Left lobe of liver (tissue), 2 donors: ENCODE data around the gene BCL11A. TPM values are rescaled to one million over a fixed set of nuclear protein-coding genes. Genes with fewer than 3 reads are reported as not detected.

Source experiments
- ATAC-seq: fragments of 200-7000 bp; cut with Tn5 transposase; one replicate; pipeline ENCODE4 v1.9.1; 2020; ENCODE audit warnings: mild to moderate bottlenecking, moderate library complexity
- DNase-seq: peaks from one replicate; pipeline ENCODE4 v3.0.0-alpha.2; 2020; ENCODE audit warnings: low spot score
- total RNA-seq: library from RNA; stranded (reverse); gene quantifications from one replicate; pipeline ENCODE4 v1.2.1, GENCODE V29; 2021
- donor health status: DM: no; HTN: no; CAD: no; lungs with moderate emphysema.
- donor health status: DM: no; HTN: yes; CAD: no.

Gene BCL11A
- total RNA-seq, 1 donor from 2014 or later, result 0.50 TPM

DNA sequence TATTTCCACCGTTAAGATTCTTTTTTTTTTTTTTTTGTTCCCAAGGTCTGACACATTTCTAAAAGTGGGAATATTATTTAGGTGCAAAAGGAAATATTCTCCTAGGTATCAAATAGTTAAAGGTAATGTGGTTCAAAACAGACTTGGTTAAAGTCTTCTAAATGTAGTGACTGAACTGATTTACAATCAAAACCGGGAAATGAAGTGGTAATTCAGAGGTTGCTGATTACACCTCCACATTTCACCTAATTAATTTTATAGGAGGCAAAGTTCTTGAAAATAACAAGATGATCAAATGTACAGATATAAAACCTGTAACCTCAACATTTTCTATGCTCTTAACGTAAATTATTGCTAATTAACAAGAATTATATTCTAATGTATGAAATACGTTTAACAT, 5.1 kb downstream of the BCL11A start:
- no peak for DNase-seq

DNA sequence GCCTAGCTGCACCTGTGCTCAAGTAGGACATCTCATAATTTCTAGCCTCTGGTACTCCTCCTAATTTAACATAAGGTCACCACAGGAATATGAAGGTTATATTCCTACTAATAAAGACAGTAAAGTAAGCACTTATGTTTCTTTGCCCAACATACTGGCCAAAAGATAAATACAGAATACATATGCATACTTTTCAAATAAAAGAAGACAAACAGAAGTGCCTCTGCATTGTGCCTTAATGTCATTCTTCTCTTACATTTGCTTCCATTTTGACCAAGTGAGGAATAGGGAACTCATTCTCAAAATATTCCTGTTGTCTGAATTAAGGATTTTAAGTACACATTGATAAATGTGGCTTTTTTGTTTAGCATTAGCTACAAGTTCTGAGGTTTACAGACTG, 5.6 kb downstream of the BCL11A start:
- DNase-seq (no peak), ATAC-seq (no peak)

More for the DNA sequence above, 5.1 kb downstream of the BCL11A start:
- no peak for ATAC-seq

DNA sequence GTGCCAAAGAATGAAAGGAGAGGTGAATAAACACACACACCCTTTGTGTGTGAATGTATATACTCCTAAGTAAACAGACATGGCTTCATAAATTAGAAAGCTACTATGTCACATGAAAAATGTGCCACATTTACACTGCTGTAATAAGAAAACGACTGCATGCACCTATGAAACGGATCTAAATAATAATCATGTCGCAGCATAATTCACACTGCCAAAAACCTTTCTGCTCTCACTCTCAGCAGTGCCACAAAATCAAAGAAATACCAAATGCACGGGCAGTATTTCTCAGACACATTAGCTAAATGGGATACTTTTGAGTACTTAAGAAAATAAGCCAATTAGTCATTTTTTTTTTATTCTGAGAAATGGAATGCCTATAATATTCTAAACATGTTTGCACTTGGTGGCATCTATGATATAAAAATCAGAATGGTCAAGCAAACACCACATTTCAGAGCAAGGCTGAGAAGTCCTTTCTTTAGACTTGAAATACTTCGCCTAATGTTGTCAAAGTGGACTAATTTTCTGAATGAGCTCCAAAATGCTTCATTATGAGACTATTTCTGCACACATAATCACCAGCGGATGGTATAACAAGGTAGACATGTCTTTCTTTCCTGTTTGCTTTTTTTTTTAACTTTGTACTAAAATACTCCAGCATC, 6.6 kb downstream of the BCL11A start:
- DNase-seq (no peak), ATAC-seq (no peak)

DNA sequence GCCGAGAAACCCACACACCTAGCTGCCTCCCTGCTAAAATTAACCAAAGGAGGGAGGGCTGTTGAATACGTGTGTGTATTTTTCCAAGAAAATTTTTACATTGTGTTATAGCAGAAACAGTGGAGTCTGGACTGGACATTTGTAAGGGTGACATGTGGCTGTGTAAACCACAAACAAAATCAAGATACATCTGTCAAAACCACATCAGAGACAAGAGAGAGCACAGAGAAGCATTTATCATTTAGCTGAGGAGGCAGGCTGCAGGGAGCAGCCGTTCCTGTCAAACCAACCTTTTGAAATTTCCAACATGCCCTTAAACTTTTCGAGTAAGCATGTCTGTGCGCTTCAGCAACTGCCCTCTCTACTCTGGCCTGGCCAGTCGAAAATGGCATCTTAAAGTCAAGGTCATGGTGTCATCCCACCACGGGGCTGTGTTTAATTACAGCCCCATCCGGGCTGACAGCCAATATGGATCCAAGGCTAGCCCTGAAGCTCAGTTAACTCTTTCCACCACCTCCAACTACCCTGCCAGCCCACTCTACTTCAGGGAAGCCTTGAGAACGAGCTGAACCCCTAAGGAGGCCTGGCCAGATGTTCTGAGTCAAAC, 8.4 kb downstream of the BCL11A start:
- no peak for DNase-seq
- ATAC-seq, result no peak

DNA sequence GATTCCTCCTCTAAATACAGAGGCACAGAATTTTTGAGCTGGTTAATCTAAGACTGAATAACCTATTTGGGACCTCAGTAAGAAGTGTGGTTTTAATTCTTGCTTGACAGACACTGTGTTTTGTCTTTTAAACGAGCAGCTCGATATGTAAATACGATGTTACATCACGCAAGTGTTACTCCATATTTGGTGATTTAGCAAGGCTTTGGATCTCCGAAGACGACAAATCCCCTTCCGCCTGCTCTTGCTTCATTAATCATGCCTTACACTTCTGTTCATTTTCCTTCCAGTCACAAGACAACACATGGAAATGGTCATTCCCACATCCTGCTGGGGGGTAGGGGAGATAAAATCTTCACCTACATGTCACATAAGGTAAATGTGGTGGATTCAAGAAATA, 9.4 kb downstream of the BCL11A start:
- no peak for ATAC-seq
- no peak for DNase-seq

DNA sequence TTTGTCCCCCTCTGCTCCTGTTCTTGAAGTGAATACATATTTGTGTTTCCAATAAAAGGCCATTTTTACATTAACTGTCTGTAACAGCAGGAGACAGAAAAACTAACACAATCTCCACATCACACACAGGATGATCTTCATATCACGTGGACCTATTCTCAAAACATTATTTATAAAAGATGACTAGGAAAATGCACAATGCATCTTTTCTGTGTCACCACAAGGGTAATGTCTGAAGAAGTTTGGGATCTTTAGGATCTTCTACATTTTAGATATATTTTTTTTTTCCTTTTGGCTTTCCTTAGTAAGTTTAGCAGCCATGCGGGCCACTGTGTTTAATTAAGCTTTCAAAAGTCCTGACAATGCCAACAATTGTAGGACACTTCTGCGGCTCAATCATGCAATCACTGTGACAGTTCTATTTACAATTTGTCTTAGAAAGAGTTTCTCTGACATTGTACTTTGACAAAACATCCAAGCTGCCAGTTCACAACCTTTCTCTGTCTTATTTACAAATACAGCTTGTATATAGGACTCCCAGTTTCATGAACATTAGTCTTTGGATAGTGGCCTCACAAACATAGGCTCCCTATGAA, 12.3 kb downstream of the BCL11A start:
- no peak for DNase-seq

DNA sequence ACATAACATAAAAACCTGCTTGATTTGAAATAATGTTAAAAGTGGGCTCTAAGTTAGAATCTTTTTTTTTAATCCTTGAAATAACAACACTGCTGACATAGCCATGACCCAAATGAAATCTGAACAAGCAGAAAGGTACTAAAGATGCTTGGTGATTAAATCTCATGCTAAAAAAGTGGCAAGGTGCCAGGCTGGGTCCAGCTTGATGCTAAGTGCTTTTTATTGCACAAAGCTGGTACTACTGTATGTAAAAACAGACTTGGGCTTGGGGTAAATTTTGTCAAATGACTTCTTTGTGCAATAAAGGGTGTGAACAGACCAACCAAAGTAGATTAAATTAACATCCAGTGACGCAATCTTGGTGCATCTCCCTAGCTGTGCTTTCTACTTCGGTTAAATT, 13.4 kb downstream of the BCL11A start:
- DNase-seq (no peak), ATAC-seq (no peak)

More for the DNA sequence above, 12.3 kb downstream of the BCL11A start:
- no peak for ATAC-seq

DNA sequence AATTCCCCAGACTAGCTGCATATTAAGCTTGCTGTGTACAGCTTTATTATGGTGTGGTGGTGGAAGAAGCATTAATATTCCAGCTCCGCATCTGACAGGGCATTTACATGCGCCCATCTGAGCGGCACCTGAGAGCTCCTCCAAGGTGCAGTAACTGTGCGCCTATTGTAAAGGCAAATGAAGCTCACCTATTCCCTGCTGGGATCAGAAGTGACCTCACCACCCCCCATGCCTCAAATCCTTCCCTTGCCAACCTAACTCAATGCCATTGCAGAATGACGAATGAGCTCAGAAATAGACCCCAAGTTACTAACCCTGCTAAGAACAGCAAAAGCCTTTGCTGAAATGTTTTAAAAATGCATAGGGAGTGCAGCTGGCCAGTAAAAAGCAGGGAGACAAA, 14.3 kb downstream of the BCL11A start:
- ATAC-seq (no peak), DNase-seq (no peak)

DNA sequence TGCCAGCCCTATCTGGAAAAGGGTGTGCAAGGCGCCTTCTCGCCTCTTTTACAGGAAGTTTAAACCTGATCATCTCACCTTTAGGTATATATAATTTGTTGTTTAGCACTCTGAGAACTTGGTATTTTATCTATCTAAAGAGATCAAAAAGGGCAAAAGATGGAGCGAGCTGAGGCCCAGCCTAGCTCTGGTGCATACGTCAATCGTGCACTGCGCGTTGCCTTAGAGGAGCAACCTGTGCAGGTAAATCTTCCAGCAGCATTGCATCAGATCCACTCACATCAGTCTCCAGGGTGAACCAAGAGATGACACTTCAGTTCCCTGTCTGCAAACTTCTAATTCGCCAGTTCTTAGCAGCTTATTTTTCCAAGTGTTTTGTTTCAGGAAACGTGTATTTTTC, 15.4 kb downstream of the BCL11A start:
- DNase-seq (no peak), ATAC-seq (no peak)

DNA sequence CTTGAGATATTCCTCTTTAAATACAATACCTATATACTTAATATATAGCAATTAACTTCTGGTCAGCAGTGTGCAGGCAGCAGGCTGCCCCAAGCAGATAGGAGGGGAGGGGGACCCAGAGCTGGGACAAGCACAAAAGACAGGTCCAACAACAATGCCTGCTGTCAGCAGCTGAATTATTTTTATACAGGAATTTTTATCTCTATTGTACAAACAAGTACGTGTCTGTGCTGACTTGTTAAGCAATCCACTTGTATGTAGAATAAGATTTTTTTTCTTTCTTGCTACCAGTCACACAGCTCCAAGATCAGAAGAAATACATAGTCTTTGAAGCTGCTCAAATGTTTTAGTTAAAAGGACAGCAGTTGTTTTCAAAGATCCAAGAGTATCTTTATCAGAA, 16.7 kb downstream of the BCL11A start:
- ATAC-seq (no peak), DNase-seq (no peak)

DNA sequence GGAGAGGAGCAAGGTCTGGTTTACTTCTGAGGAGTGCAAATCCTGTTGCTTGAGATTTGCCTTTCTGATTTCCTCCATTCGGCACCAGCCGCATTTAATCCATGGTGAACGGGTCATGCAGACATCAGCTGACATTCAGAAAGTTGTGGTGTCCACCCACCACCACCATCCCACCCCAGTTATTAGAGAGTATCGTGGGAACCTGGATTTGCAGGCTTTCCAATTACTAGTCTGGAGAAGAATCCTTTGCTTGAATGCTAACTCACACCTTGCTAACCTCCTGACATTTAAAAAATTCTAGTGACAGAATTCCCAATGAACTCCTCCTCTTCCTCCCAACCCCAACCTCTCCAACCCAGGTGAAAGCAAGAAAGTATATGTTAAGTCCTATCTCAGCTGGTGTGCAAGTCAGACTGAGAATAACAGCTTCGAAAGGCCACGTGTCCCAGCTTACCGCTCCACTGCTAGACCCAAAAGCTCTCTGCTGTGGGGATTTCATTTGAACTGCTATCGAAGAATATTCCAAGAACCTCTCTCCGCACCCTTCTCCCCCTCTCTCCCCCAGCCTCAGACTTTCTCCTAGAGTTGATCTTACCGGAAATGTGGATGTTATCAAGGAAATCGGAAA, 17.7 kb downstream of the BCL11A start:
- DNase-seq (no peak), ATAC-seq (no peak)

DNA sequence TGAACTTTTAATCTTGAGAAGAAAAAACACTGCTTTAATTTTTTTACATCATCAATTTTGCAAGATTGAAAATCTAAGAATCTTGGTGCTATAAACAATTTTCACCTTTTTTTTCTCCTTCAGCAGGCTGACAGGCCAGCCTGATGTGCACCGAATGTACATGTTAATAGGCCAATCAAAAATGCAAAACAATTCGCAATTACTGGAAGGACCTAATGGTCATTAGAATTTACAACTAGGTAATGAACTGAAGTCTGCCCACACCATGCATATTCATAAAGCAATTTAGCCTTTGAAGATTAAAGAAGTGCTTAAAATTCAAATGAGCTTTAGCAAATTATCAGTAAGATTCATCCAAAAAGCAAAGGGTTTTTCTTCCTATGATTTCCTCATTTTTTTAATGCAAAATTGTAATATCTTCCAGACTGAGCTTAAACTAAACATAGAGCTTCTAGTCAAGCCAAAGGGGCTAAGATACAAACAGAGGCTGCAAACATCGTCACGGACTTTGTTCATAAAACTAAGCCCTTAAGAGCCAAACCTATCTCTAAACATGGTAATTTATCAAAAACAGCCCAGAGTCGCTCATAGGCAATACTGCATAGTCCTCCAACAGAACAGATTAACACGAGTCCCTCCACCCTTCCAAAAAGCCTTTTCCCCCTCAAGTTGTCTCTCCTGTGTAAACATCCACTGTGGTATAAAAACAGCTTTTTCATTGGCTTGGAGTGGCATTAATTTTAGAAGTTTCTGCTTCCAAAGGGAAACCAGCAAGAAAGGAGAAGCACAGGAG, 18.4 kb downstream of the BCL11A start:
- no peak for DNase-seq

DNA sequence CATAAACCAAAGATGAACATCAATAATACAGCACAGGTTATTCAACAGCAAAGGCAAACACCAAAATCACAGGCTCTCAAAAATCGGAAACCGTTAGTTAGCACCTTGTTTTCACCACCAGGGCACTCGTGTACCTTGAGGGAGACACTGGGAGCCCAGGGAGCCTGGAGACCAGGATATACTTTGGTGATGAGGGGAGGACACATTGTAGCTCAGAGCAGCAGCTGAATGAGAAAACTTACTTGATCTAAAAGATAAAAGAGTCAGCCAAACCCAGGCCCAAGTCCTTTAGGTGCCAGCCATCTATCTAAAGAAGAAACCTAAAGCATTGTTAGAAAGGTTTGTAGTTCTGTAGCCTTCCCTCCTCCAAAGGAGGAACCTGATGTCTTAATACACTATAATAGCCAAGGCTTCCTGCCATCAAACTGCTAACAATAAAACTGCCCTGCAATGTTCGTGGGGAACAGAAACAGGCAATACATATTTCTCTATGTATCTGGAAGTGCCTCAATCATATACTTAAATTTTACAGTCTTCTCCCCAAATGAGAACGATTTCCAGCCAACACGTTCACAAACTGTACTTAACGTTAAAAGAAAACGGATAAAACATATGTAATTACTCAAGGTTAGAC, 19.3 kb downstream of the BCL11A start:
- DNase-seq, result no peak
- no peak for ATAC-seq

More for the DNA sequence above, 18.4 kb downstream of the BCL11A start:
- no peak for ATAC-seq

DNA sequence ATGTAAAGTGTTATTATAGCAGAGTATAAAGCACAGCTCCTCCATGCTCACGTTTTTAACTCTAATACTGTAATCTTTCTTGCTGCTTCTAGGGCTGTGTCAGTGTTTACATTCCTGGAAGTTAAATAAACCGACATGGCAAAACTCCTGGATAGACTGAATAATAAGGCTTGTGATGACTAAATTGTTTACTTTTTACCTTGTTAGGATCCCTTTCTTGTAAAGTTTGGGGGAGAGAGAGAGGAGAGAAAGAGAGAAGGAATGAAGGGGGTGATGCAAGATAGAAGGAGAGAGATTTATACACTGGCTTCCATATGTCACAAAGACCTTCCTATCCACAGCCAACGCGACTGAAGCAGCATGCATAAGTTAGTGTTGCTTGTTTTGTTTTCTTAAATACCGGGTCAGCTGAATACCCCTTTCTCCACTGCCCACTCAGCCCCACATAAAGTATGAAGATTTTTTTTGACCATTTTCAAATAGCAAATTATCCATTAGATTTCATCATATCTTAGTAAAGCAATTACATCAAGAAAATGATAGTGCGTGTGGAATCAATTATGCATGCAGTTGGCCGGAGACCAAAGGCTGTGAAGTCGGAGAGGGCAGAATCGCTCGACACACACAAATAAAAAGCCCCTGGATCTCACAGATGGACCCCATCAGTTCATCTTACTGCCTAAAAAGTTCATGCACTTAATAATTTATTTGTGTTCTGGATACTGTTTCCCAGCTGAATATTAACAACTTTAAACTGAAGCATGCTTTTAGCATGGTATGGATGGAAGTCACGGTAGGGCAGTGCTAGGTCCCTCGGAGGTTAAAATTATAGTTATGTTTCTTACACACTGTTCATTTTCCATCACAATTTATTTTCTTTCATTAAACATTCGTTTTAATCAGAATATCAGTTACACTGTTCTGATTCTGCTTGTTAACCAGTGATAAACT, 20.1 kb downstream of the BCL11A start:
- ATAC-seq (no peak), DNase-seq (no peak)

DNA sequence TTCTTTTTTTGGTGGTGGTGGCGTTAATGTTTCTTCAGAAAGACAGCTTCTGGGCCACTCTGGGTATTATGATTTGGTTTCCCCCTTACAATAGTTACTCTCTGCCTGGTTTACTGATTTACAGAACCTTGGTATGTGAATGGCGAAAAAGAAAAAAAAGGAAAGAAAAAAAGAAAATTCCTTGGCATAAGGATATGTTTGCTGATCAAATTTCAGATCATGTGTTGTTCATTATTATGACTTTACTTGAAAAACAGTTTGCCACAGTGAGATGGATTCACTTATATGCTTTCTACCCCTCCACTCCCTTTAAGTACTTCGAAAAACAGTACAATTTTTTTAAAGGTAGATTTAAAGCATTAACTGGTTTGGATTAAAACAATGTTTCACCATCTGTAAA, 21.0 kb downstream of the BCL11A start:
- ATAC-seq (no peak), DNase-seq (no peak)

DNA sequence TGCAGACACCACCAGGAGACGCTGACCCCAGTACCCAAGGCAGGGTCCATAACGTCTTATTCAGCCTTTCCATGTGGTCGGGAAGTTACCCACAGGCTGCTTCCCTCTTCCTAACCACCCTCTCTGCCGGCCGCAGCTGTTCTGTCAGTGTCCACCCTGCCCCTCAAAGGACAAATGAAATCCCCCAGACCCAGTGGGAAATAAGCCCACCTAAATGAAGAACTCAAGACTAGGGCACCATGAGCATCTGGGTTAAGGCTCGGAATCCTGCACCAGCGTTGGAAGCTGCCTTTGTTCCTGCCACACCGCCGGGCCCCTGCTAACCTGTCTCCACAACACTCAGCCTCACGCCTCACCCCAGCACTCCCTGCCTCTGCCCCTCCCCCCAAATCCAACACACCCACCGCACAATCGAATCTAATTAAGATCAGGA, 21.7 kb downstream of the BCL11A start:
- DNase-seq, result no peak
- ATAC-seq, result no peak

DNA sequence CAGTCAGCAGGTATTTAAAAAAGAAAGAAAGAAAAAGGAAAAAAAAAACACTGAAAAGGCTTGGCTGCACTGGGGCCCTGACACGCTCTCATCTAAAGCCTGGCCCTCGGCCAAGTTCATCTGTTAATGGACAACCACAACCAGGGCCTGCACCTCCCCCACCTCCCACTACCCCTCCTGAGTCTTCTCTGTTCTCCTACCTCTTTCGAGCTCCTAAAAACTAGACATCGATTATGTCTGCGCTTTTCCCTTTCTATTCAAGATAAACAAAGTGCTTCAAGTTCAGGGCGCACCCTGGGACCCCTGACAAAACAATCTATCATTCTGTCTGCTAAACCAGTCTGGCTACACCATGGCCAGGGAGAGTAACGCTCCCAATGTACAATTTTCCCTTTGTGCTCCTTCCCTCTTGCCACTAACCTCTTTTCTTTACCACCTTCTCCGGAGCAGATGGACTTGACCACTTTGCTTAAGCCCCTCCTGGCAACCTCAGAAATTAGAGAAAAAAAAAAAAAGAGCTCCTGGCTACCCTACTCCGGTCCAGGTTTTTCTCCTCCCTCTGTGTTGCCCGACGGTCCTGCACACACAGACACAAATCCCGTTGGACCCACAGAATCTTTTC, 22.7 kb downstream of the BCL11A start:
- DNase-seq (peak; percentile 88), ATAC-seq (peak; percentile 98)

DNA sequence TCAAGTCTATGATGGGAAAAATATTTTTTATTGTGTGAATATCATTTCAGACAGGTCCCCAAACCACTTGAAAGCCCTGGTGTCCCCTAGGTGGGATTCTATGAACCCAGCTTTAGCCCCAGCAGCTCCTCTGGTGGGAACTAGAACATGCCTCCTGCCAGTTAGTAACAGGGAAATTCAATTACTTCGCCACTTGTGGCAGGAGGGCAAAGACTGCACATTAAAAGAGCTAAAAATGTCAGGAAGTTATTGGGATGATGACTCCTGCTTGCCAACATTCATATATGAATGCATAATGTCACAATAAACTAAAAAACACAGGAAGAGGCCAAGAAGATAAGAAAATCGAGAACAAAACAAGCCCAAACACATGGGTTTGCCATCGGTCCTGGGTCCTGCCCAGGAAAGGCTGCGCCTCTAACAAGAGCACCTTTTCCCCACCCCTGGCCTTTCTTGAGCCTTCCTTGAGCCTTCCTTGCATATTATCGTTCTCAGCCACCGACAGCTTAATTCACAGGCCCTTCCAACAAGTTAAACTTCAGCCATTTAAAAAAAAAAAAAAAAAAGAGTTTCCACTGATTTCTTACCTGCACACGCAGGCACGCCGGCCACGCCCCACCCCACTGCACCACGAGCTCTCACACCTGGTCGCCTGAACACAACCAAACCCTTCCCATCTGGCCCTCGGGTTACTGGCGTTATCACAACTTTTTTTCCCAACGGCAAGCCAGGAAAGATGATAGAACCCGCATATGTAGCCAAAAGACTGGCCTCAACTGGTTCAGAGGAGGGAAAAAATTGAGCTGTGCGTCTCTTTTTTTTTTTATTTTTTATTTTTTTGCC, 23.4 kb downstream of the BCL11A start:
- ATAC-seq (peak; percentile 74), DNase-seq (no peak)
